CD8-positive, alpha-beta memory T cell (primary cell): ENCODE measurements around the gene WIPF3. TPM values are rescaled to one million over a fixed set of nuclear protein-coding genes. Genes with fewer than 3 reads are reported as not detected.

Experiments
- CTCF ChIA-PET: fragments of 350-600 bp; sonication (Branson Sonifier 250); formaldehyde crosslinking; loops from one replicate; lab custom pipeline; 2021; ENCODE audit warnings: antibody characterized with exemption; lab: Charles Lee
- POLR2A ChIA-PET: fragments of 350-600 bp; sonication (Branson Sonifier 250); formaldehyde crosslinking; loops from one replicate; lab custom pipeline; 2021; ENCODE audit warnings: antibody characterized with exemption; lab: Charles Lee
- DNase-seq, 5 donors: peaks; one replicate each; pipeline versions ENCODE4 v3.0.0 to v3.0.0-alpha.2; 2020 to 2022; ENCODE audit warnings: mixed read lengths in 1 of 5
- H3K27ac ChIP-seq: one replicate; pipeline ENCODE4 v1.7.0; 2013; ENCODE audit warnings: low read depth, mild to moderate bottlenecking, low read length, moderate library complexity
- H3K27me3 ChIP-seq: 2 replicates; pipeline ENCODE4 v1.7.0; 2013; ENCODE audit warnings: low read length, mild to moderate bottlenecking; ENCODE audit not compliant: insufficient read depth, poor library complexity, severe bottlenecking
- H3K36me3 ChIP-seq: 2 replicates; pipeline ENCODE4 v1.7.0; 2013; ENCODE audit warnings: mild to moderate bottlenecking, low read length, moderate library complexity; ENCODE audit not compliant: insufficient read depth
- H3K4me1 ChIP-seq: 2 replicates; pipeline ENCODE4 v1.7.0; 2013; ENCODE audit warnings: mild to moderate bottlenecking, low read length, moderate library complexity; ENCODE audit not compliant: insufficient read depth
- H3K4me3 ChIP-seq: 2 replicates; pipeline ENCODE4 v1.7.0; 2013; ENCODE audit warnings: mild to moderate bottlenecking, low read length
- H3K9me3 ChIP-seq: 2 replicates; pipeline ENCODE4 v1.7.0; 2013; ENCODE audit warnings: mild to moderate bottlenecking, low read length
- H3K27ac Mint-ChIP-seq, 8 donors: one replicate each; pipeline ENCODE4 v1.8.0; 2020 to 2021; ENCODE audit warnings: mixed read lengths in 8 of 8, mild to moderate bottlenecking in 6 of 8, inconsistent platforms in 3 of 8, moderate library complexity in 3 of 8
- H3K27me3 Mint-ChIP-seq, 2 donors: one replicate each; pipeline ENCODE4 v1.8.0; 2020 to 2021; ENCODE audit warnings: mixed read lengths in 2 of 2, mild to moderate bottlenecking in 1 of 2, moderate library complexity in 1 of 2
- H3K36me3 Mint-ChIP-seq, 3 donors: one replicate each; pipeline ENCODE4 v1.8.0; 2020 to 2021; ENCODE audit warnings: mixed read lengths in 3 of 3, inconsistent platforms in 1 of 3, mild to moderate bottlenecking in 1 of 3
- H3K4me1 Mint-ChIP-seq, 3 donors: one replicate each; pipeline ENCODE4 v1.8.0; 2020 to 2021; ENCODE audit warnings: mixed read lengths in 3 of 3, inconsistent platforms in 1 of 3, mild to moderate bottlenecking in 1 of 3
- H3K4me3 Mint-ChIP-seq, 7 donors: one replicate each; pipeline ENCODE4 v1.8.0; 2020 to 2021; ENCODE audit warnings: mixed read lengths in 7 of 7, mild to moderate bottlenecking in 6 of 7, moderate library complexity in 4 of 7, inconsistent platforms in 2 of 7
- H3K9me3 Mint-ChIP-seq, 5 donors: one replicate each; pipeline ENCODE4 v1.8.0; 2020 to 2022; ENCODE audit warnings: mixed read lengths in 5 of 5, mild to moderate bottlenecking in 3 of 5, moderate library complexity in 2 of 5, inconsistent platforms in 1 of 5
- polyA plus RNA-seq: library from polyadenylated mRNA; unstranded; fragments of 300-500 nt; fragmentation: Illumina TruSeq; gene quantifications from one replicate; pipeline ENCODE4 v1.2.3, GENCODE V29; 2021
- total RNA-seq, 2 experiments: library from RNA; stranded (reverse); gene quantifications; one replicate each; pipeline ENCODE4 v1.2.3, GENCODE V29; 2021

Gene WIPF3
- total and polyA plus RNA-seq, 3 experiments from 2014 or later: not detected

DNA sequence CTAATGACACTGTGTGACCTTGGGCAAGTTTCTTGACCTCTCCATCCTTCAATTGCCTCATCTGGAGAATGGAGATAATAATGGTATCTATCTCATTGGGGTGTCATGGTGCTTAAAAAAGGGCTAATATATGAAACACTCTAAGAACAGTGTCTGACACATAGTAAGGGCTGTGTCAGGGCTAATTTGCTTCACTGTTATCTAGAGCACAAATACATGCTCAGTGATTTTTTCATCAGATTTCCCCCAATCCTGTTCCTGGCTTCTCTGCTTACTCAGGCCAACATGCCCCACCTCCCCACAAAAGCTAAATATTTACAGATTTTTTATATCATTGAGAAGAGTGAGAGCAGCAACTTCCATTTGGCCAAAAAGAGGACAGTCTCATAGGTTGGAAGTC, 20.6 kb downstream of the WIPF3 start:
- Histone ChIP-seq H3K4me1 (no peaks in the 10 kb centered on the region), H3K27ac (no peak overlapping the region), H3K9me3 (no peaks in the 10 kb centered on the region), H3K36me3 (no peaks in the 10 kb centered on the region), H3K4me3 (no peak overlapping the region), H3K27me3 (no peaks in the 10 kb centered on the region)
- Mint-ChIP-seq H3K9me3 (peaks cover 0 to 2% (median 0%) of the 10 kb centered on the region in 5 donors), H3K27me3 (peaks cover 6 to 25% of the 10 kb centered on the region in 2 donors), H3K4me3 (peak overlapping the region in 1 of 7 donors; percentile 4), H3K36me3 (no peaks in the 10 kb centered on the region), H3K27ac (no peak overlapping the region), H3K4me1 (peaks cover 7 to 15% (median 11%) of the 10 kb centered on the region in 3 donors)
- no peak for DNase-seq
- ChIA-PET POLR2A (no interaction called here), CTCF (no interaction called here)

- Mint-ChIP-seq H3K9me3 (peaks cover 0 to 2% (median 0%) of the 10 kb centered on the region in 5 donors), H3K27me3 (peaks cover 1 to 23% of the 10 kb centered on the region in 2 donors), H3K27ac (no peak overlapping the region), H3K36me3 (no peaks in the 10 kb centered on the region), H3K4me3 (no peak overlapping the region), H3K4me1 (peaks cover 0 to 2% (median 0%) of the 10 kb centered on the region in 3 donors)
- ChIA-PET POLR2A (no interaction called here), CTCF (no interaction called here)
- no peaks in the 10 kb centered on the region for H3K36me3 ChIP-seq
- no peak overlapping the region for H3K27ac ChIP-seq
- no peaks in the 10 kb centered on the region for H3K9me3 ChIP-seq
- H3K4me1 ChIP-seq: no peaks in the 10 kb centered on the region
- no peak overlapping the region for H3K4me3 ChIP-seq
- DNase-seq: no peak
- no peaks in the 10 kb centered on the region for H3K27me3 ChIP-seq
Observed at GRCh38 chr7:29831705-29832104, 25.4 kb downstream of the WIPF3 start.

- peaks cover 0 to 2% (median 0%) of the 10 kb centered on the region in 5 donors for H3K9me3 Mint-ChIP-seq
- no peak overlapping the region for H3K4me3 Mint-ChIP-seq
- Histone ChIP-seq H3K4me3 (no peak overlapping the region), H3K27ac (no peak overlapping the region), H3K27me3 (no peaks in the 10 kb centered on the region), H3K36me3 (no peaks in the 10 kb centered on the region), H3K4me1 (no peaks in the 10 kb centered on the region), H3K9me3 (no peaks in the 10 kb centered on the region)
- no peak for DNase-seq
- H3K36me3 Mint-ChIP-seq: no peaks in the 10 kb centered on the region
- no peaks in the 10 kb centered on the region for H3K4me1 Mint-ChIP-seq
- ChIA-PET CTCF (interaction anchor here (1.2 kb wide), 1 partner anchor 9 kb away, joined by 3 read pairs; no protein-coding TSS in a partner anchor), POLR2A (no interaction called here)
- peaks cover 1 to 18% of the 10 kb centered on the region in 2 donors for H3K27me3 Mint-ChIP-seq
- H3K27ac Mint-ChIP-seq: no peak overlapping the region
Observed at GRCh38 chr7:29833929-29834328, 27.6 kb downstream of the WIPF3 start.

- Mint-ChIP-seq H3K4me1 (no peaks in the 10 kb centered on the region), H3K4me3 (no peak overlapping the region), H3K36me3 (no peaks in the 10 kb centered on the region), H3K27ac (no peak overlapping the region), H3K9me3 (peaks cover 0 to 2% (median 0%) of the 10 kb centered on the region in 5 donors), H3K27me3 (peaks cover 2 to 9% of the 10 kb centered on the region in 2 donors)
- Histone ChIP-seq H3K9me3 (no peaks in the 10 kb centered on the region), H3K27ac (no peak overlapping the region), H3K4me3 (no peak overlapping the region), H3K36me3 (no peaks in the 10 kb centered on the region), H3K27me3 (no peaks in the 10 kb centered on the region), H3K4me1 (no peaks in the 10 kb centered on the region)
- ChIA-PET CTCF (no interaction called here), POLR2A (no interaction called here)
- DNase-seq: no peak
Observed at GRCh38 chr7:29835718-29836117, 29.4 kb downstream of the WIPF3 start.

- Mint-ChIP-seq H3K27me3 (peaks cover 8 to 10% of the 10 kb centered on the region in 2 donors), H3K4me3 (no peak overlapping the region), H3K36me3 (no peaks in the 10 kb centered on the region), H3K4me1 (no peaks in the 10 kb centered on the region), H3K9me3 (no peaks in the 10 kb centered on the region), H3K27ac (no peak overlapping the region)
- no peak overlapping the region for H3K27ac ChIP-seq
- POLR2A ChIA-PET: no interaction called here
- no peaks in the 10 kb centered on the region for H3K36me3 ChIP-seq
- DNase-seq: no peak
- no peak overlapping the region for H3K4me3 ChIP-seq
- CTCF ChIA-PET: no interaction called here
- H3K9me3 ChIP-seq: no peaks in the 10 kb centered on the region
- H3K4me1 ChIP-seq: no peaks in the 10 kb centered on the region
- H3K27me3 ChIP-seq: no peaks in the 10 kb centered on the region
Observed at GRCh38 chr7:29839302-29839701, 33.0 kb downstream of the WIPF3 start.

DNA sequence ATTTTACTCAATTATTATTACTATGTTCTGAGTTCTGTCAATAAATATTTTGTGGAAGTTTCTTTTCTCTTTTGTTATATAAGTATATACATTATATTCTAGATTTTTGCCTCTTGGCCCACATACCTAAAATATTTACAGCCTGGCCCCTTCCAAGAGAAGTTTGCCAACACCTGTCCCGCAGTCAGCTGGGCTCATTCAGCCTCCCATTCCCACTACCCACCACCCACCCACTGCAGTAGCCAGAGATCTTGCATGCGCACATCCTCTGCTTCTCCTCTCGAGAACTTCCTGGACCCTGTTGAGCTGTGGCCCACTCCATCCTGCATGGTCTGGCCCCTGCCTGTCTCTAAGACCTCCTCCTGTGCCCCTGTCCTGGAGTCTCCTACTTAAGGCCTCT, 33.6 kb downstream of the WIPF3 start:
- no peaks in the 10 kb centered on the region for H3K4me1 Mint-ChIP-seq
- no peaks in the 10 kb centered on the region for H3K36me3 Mint-ChIP-seq
- no peak for DNase-seq
- POLR2A ChIA-PET: no interaction called here
- Histone ChIP-seq H3K36me3 (no peaks in the 10 kb centered on the region), H3K4me1 (no peaks in the 10 kb centered on the region), H3K27ac (no peak overlapping the region), H3K4me3 (no peak overlapping the region), H3K9me3 (no peaks in the 10 kb centered on the region), H3K27me3 (no peaks in the 10 kb centered on the region)
- H3K27ac Mint-ChIP-seq: no peak overlapping the region
- CTCF ChIA-PET: no interaction called here
- H3K27me3 Mint-ChIP-seq: peaks cover 8 to 10% of the 10 kb centered on the region in 2 donors
- no peaks in the 10 kb centered on the region for H3K9me3 Mint-ChIP-seq
- H3K4me3 Mint-ChIP-seq: no peak overlapping the region

DNA sequence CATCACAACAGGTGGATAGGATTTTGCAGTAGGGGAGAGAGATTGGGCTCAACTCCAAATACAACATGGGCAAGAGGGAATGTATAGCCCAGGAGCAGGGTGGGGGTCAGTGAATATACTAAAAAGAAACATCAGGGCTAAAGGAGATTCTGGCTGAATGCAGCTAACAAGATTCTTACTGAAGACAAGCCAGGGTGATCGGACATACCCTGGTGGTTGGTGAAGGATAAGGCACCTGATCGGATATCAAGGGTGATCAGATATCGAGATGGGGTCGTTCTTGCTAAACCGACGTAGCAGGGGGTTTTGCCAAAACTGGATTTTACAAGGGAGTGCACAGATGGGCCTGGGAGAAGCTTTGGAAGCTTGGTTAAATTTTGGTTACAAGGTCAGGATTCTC, 34.4 kb downstream of the WIPF3 start:
- Histone ChIP-seq H3K36me3 (no peaks in the 10 kb centered on the region), H3K4me3 (no peak overlapping the region), H3K27ac (no peak overlapping the region), H3K4me1 (no peaks in the 10 kb centered on the region), H3K9me3 (no peaks in the 10 kb centered on the region), H3K27me3 (no peaks in the 10 kb centered on the region)
- ChIA-PET CTCF (no interaction called here), POLR2A (no interaction called here)
- Mint-ChIP-seq H3K27me3 (peaks cover 8 to 10% of the 10 kb centered on the region in 2 donors), H3K27ac (no peak overlapping the region), H3K4me1 (no peaks in the 10 kb centered on the region), H3K9me3 (no peaks in the 10 kb centered on the region), H3K4me3 (no peak overlapping the region), H3K36me3 (no peaks in the 10 kb centered on the region)
- DNase-seq: no peak

DNA sequence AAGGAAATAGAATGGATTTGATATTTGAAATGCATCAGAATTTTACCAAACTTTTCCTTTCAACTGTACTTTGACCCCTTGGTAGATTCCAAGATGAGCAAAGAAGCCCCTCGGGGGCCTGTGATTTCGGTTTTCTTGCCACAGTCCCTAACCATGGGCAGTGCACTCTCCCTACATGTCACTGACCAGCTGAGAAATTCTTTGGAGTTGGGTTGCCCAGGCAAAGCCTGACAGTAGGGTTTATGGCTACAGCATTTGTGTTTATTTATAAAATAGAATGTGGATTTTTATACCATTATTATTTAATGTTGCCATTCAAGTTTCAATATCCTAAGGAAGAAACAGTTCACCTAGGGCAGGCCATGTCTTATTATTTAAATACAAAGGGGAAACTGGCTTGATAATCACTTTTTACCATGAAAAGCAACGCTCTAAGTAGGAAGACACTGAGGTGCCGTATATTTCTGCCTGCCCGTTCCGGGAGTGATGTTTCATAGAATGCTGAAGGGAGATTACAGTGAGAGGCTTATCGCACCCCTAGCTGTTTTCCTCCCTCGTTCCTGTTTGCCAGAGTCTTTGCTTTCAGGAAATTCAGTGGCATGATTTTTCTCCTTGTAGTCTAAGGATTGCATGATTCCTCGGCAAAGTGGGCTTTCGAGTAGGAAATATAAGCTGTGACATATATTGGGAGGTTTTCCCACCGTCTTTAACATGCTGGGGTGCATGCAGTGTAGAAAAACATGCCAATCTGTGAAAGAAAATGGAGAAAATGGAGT, 35.8 kb downstream of the WIPF3 start:
- no peaks in the 10 kb centered on the region for H3K36me3 Mint-ChIP-seq

More for the DNA sequence above, 35.8 kb downstream of the WIPF3 start:
- no peaks in the 10 kb centered on the region for H3K9me3 Mint-ChIP-seq
- H3K4me3 Mint-ChIP-seq: no peak overlapping the region
- H3K4me1 Mint-ChIP-seq: no peaks in the 10 kb centered on the region
- H3K9me3 ChIP-seq: no peaks in the 10 kb centered on the region
- peaks cover 5 to 10% of the 10 kb centered on the region in 2 donors for H3K27me3 Mint-ChIP-seq
- CTCF ChIA-PET: interaction anchor here (1.5 kb wide), 1 partner anchor 8 kb away, joined by 3 read pairs; no protein-coding TSS in a partner anchor
- no peak overlapping the region for H3K4me3 ChIP-seq
- H3K36me3 ChIP-seq: no peaks in the 10 kb centered on the region
- no peak overlapping the region for H3K27ac ChIP-seq
- POLR2A ChIA-PET: no interaction called here
- no peaks in the 10 kb centered on the region for H3K4me1 ChIP-seq
- DNase-seq: no peak
- H3K27ac Mint-ChIP-seq: peak overlapping the region in 1 of 8 donors; percentile 51
- H3K27me3 ChIP-seq: no peaks in the 10 kb centered on the region
